NAMALWA (cell line): ENCODE measurements around the gene PLD3.
"Not testable (repeated sequence)": the region's sequence is repeated elsewhere in the genome, so short reads cannot be mapped to it uniquely, and the experiment has no call there.

Source experiments
- DNase-seq: peaks from one replicate; pipeline ENCODE4 v3.0.0-alpha.2; 2015; ENCODE audit warnings: low spot score

PLD3 gene

GRCh38 chr19:40365010-40365409 is 16.5 kb downstream of the PLD3 start:
- DNase-seq, result no peak

- no peak for DNase-seq
Observed at GRCh38 chr19:40365613-40366401, 17.3 kb downstream of the PLD3 start.

GRCh38 chr19:40366697-40367561 is 18.4 kb downstream of the PLD3 start:
- DNase-seq, result no peak

GRCh38 chr19:40367577-40368434 is 19.3 kb downstream of the PLD3 start:
- no peak for DNase-seq

- no peak for DNase-seq
Observed at GRCh38 chr19:40369797-40370196, 21.3 kb downstream of the PLD3 start.

- DNase-seq, result not testable (repeated sequence)
Observed at GRCh38 chr19:40370253-40370652, 21.8 kb downstream of the PLD3 start.

GRCh38 chr19:40370997-40371801 is 22.7 kb downstream of the PLD3 start:
- DNase-seq, result no peak

GRCh38 chr19:40371802-40372122 is 23.3 kb downstream of the PLD3 start:
- DNase-seq, result no peak

GRCh38 chr19:40374084-40374483 is 25.6 kb downstream of the PLD3 start:
- DNase-seq, result no peak

- no peak for DNase-seq
Observed at GRCh38 chr19:40376286-40376862, 27.9 kb downstream of the PLD3 start.

- DNase-seq, result no peak
Observed at GRCh38 chr19:40377876-40378385, 29.4 kb downstream of the PLD3 start.

GRCh38 chr19:40378509-40378908 is 30.0 kb downstream of the PLD3 start:
- DNase-seq, result no peak

- DNase-seq, result no peak
Observed at GRCh38 chr19:40379446-40380198, 31.1 kb downstream of the PLD3 start.

- DNase-seq, result no peak
Observed at GRCh38 chr19:40380199-40381037, 31.9 kb downstream of the PLD3 start.

- DNase-seq, result no peak
Observed at GRCh38 chr19:40381321-40381720, 32.8 kb downstream of the PLD3 start.

GRCh38 chr19:40383668-40384248 is 35.3 kb downstream of the PLD3 start:
- no peak for DNase-seq

- no peak for DNase-seq
Observed at GRCh38 chr19:40387155-40387554, 38.7 kb downstream of the PLD3 start.

GRCh38 chr19:40388481-40388880 is 40.0 kb downstream of the PLD3 start:
- DNase-seq, result no peak
